GM11168 (cell line): ENCODE results near the gene CDKN2AIPNL.
"Not testable (repeated sequence)": the region's sequence is repeated elsewhere in the genome, so short reads cannot be mapped to it uniquely, and the experiment has no call there.

Source experiments
- in situ Hi-C: fragments of 300-500 bp; cut with MboI; formaldehyde crosslinking; loops from one replicate; pipeline ENCODE4 v1.12.0; 2022; ENCODE audit warnings: low sequenced_read_pairs; ENCODE audit not compliant: unreplicated experiment

Gene CDKN2AIPNL

DNA sequence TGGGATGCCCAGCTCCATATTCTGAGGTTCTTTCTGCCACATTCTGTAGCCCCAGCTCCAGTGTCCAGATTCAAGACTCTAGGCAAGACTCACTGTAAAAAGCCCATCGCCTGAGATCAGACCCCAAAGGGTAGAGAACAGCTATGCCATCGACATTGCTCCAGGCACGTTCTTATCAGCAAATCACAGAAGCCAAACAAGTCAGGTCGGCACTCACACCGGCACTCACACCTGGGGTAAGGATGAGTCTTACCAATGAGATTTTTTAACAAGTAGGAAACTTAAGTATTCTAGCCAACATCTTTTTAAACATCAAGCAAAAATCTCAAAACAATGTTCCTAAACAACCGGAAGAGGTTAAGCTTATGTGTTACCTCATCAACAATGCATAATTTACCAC is 2.4 kb downstream of the CDKN2AIPNL start:
- in situ Hi-C loops = no loop called here

DNA sequence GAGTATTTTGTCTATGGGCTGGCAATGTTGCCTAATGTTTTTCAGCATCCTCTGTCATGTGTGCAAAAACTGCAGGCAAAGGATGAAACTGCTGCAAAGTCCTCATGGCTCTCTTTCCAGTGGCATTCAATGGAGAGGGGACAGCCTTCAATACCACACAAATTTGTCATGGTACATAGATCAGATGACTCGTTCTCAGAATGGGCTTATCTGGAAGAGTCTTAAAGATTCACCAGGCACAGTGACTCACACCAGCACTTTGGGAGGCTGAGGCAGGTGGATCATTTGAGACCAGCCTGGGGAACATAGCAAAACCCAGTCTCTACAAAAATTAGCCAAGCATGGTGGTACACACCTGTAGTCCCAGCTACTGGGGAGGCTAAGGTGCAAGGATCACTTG is 5.3 kb downstream of the CDKN2AIPNL start:
- in situ Hi-C loops = no loop called here

- in situ Hi-C loops = no loop called here
Measured at GRCh38 chr5:134403951-134404350, 7.7 kb downstream of the CDKN2AIPNL start.

DNA sequence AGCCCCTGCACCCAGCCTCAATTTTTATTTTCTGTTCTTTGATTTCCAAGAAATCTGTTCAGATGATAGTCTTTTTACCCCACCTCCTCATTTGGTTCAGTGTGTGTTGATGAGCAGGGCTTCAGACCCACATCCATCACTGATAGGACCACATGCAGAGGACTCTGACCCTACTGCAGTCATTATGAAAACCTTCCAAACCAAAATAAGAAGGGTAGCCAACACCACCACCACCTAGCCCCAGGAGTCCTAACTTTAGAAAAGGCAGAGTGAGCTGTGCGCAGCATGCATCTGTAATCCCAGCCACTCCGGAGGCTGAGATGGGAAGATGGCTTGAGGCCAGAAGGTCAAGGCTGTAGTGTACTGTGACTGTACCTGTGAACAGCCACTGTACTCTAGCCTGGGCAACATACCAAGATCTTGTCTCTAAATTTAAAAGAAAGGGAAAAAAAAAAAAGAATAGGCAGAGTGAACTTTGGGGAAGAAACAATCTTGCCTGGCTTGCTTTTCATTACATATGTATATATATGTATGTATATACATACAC is 13.0 kb downstream of the CDKN2AIPNL start:
- in situ Hi-C loops = no loop called here

DNA sequence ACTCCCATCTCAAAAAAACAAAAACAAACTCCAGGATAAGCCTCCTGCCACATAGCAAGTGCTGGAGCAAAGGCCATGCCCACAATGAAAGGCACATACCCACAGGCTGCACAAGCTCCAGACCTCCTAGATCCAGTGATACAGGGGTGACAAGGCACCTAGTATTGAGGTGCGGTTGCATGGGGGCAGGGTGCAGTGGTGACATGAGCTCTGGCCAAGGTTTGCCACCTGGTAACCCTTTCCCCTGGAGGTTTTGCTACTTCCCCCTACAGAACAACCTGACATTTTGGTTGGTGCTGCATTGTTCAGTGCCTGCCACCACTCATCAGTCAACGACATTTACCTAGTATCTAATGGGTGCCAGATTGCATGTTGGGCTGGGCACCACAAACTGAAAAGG is 14.5 kb downstream of the CDKN2AIPNL start:
- in situ Hi-C loops = no loop called here

DNA sequence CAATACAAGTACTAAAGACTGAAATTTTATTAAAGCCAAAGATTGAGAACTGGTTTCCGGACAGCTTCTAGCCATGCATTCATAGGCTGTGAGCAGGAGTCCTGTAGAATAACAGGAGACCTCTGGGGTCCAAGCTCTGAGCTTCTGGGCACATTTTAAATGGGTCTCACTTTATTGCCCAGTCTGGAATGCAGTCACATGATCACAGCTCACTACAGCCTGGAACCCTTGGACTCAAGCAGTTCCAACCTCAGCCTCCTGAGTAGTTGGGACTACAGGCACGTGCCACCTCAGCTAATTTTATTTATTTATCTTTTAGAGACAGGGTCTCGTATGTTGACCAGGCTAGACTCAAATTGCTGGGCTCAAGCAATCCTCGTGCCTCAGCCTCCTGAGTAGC is 15.4 kb downstream of the CDKN2AIPNL start:
- in situ Hi-C loops = no loop called here

GRCh38 chr5:134394932-134395331 is 16.7 kb downstream of the CDKN2AIPNL start:
- in situ Hi-C loops = no loop called here

GRCh38 chr5:134392301-134392700 is 19.4 kb downstream of the CDKN2AIPNL start:
- in situ Hi-C loops = no loop called here

DNA sequence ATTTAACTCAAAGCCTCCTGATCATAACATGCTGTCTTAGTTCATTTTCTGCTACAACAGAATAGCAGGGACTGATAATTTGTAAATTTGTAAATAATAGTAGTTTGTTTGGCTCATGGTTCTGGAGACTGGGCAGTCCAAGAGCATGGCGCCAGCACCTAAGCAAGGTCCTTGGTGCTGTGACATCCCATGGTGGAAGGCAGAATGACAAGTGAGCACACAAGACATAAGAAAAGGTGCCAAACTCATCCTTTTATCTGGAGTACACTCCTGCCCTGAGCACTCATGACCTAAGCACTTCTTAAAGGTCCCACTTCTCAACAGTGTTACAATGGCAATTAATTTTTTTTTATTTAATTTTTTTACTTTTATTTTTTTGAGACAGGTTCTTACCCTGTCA is 24.2 kb downstream of the CDKN2AIPNL start:
- in situ Hi-C loops = no loop called here

GRCh38 chr5:134383980-134384697 is 27.5 kb downstream of the CDKN2AIPNL start:
- in situ Hi-C loops = no loop called here

GRCh38 chr5:134382204-134382603 is 29.5 kb downstream of the CDKN2AIPNL start:
- in situ Hi-C loops = not testable (repeated sequence)

DNA sequence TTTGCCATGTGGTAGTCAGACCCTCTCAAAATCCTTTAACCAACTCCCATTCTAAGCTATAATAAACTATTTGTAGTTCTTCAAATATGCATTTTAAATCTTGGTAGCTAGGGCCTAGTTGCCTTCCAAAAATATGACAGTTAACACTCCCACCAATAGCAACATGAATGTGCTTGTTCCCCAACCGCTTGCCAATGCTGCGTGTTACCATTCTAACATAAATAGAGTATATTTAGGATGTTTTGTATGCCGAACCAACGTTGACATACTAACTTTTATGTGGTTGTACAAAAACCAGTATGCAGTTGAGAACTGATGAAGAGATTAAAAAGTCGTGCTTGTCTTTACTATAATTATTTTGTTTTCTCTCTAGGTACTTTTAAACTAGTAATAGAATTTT is 31.3 kb downstream of the CDKN2AIPNL start:
- in situ Hi-C loops = no loop called here

DNA sequence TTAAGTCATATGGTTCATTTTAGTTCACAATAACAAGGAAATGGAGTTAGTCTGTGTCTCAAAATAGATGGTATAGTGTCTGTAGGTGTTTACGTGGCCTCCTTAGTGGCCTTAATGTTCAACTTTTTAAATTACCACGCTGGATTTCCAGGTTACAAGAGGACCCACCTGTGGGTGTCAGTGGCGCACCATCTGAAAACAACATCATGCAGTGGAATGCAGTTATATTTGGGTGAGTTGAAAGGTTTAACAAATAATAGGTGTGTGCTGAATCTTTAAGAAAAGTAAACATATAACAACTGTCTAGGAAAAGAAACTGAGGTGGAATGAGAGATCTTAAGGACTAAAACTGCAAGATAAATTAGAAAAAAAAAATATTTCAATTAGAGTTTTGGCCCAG is 37.4 kb downstream of the CDKN2AIPNL start:
- in situ Hi-C loops = no loop called here

- in situ Hi-C loops = not testable (repeated sequence)
Measured at GRCh38 chr5:134373633-134374032, 38.0 kb downstream of the CDKN2AIPNL start.

GRCh38 chr5:134371834-134372340 is 39.8 kb downstream of the CDKN2AIPNL start:
- in situ Hi-C loops = no loop called here

- in situ Hi-C loops = no loop called here
Measured at GRCh38 chr5:134370871-134371833, 40.5 kb downstream of the CDKN2AIPNL start, which contains the start of gene UBE2B. Gene UBE2B (plus strand): TSS chr5:134371569. CDS start chr5:134371596, 27 bp downstream.

DNA sequence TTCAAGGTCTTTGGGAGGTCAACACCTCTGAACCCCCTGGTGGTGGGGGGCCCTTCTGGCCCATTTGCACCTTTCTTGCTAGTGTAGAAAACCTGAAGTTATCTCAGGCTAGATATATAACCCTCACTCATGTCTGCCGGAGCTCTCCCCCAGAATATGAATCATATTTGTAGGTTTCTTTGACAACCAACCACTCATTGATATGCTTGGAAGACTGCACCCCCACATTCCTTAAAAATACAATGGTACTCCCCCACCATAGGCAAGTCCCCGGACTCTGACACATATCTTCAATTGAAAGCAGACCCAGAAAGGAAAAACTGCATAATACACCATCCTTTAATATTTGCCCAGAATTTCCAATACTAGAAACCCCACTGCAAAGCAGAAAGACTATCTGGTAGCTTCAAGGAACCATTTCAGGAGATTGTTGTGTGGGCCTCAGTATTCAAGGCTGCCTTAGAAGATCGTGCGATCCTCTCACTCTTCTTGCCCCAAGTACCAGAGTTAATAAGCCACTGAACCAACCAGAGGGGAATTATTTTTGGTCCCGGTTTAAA is 41.3 kb downstream of the CDKN2AIPNL start:
- in situ Hi-C loops = no loop called here

GRCh38 chr5:134365604-134366003 is 46.1 kb downstream of the CDKN2AIPNL start:
- in situ Hi-C loops = loop anchor here (10.0 kb wide), 1 partner anchor 161 kb away; no protein-coding TSS in a partner anchor

DNA sequence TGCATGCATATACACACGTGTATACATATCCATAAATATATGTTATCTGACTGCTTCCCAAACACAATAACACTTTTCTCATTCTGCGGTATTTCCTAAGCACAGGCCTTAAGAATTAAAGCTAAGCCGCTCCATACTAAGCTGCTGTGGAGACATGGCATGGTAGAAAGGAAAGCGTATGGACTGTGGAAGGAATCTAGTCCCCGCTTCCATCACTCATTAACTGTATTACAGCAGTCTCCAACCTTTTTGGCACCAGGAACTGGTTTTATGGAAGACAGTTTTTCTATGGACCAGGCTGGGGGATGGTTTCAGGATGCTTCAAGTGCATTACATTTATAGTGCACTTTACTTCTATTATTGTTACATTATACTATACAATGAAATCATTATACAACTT is 56.0 kb downstream of the CDKN2AIPNL start:
- in situ Hi-C loops = no loop called here
